H1 (cell line): ENCODE results near the gene HADHA. TPM values are rescaled to one million over a fixed set of nuclear protein-coding genes. Genes with fewer than 3 reads are reported as not detected.

Experiments
- CTCF ChIA-PET: fragments of 300-600 bp; sonication (Branson Sonifier 250); formaldehyde crosslinking; loops from one replicate; lab custom pipeline; 2021; ENCODE audit not compliant: partially characterized antibody; lab: Charles Lee
- POLR2A ChIA-PET: fragments of 300-600 bp; sonication (Branson Sonifier 250); formaldehyde crosslinking; loops from one replicate; lab custom pipeline; 2021; ENCODE audit warnings: inconsistent platforms; ENCODE audit not compliant: partially characterized antibody; lab: Charles Lee
- DNase-seq, 2 experiments: peaks; one replicate each; pipeline versions ENCODE4 v3.0.0 to v3.0.0-alpha.2; 2010 to 2022; ENCODE audit warnings: low spot score in 2 of 2, low read depth in 1 of 2, mixed read lengths in 1 of 2
- FAIRE-seq: peaks from 2 replicates; lab custom pipeline; 2011; peaks lifted over from hg19 to GRCh38; lab: Jason Lieb, UNC
- H2AFZ ChIP-seq: 2 replicates; pipeline ENCODE4 v1.8.1; 2012; ENCODE audit warnings: low read length, inconsistent platforms
- H2AK5ac ChIP-seq: 2 replicates; pipeline ENCODE4 v1.6.1; 2013; ENCODE audit warnings: low read depth, low read length
- H2BK120ac ChIP-seq: replicated peaks from 2 replicates; pipeline ENCODE3; 2013; ENCODE audit warnings: low read depth, low read length, inconsistent platforms
- H2BK12ac ChIP-seq: 2 replicates; pipeline ENCODE4 v1.6.1; 2013; ENCODE audit warnings: low read depth, low read length
- H2BK15ac ChIP-seq: 2 replicates; pipeline ENCODE4 v1.6.1; 2013; ENCODE audit warnings: low read length
- H2BK20ac ChIP-seq: 2 replicates; pipeline ENCODE4 v1.6.1; 2013; ENCODE audit warnings: low read length
- H2BK5ac ChIP-seq: 2 replicates; pipeline ENCODE4 v1.6.1; 2013; ENCODE audit warnings: low read depth, low read length
- H3K14ac ChIP-seq: 2 replicates; pipeline ENCODE4 v1.6.1; 2013; ENCODE audit warnings: inconsistent platforms; ENCODE audit not compliant: insufficient read length
- H3K18ac ChIP-seq: 2 replicates; pipeline ENCODE4 v1.6.1; 2013; ENCODE audit warnings: low read length; ENCODE audit errors: extremely low read depth
- H3K23ac ChIP-seq: 2 replicates; pipeline ENCODE4 v1.6.1; 2013; ENCODE audit warnings: inconsistent platforms; ENCODE audit not compliant: insufficient read length
- H3K23me2 ChIP-seq: 2 replicates; pipeline ENCODE4 v1.6.1; 2013; ENCODE audit warnings: low read depth, low read length
- H3K27ac ChIP-seq: 2 replicates; pipeline ENCODE4 v1.6.1; 2011; ENCODE audit warnings: low read depth, low read length, inconsistent platforms
- H3K27me3 ChIP-seq, 4 experiments: replicated peaks in 1 of 4; 1 replicate in 1 of 4; 2 replicates in 3 of 4; pipeline versions ENCODE4 v1.6.1 to v1.8.1; 2011 to 2013; ENCODE audit warnings: low read length in 3 of 4, mild to moderate bottlenecking in 3 of 4, inconsistent platforms in 2 of 4, mixed read lengths in 2 of 4, moderate library complexity in 1 of 4; ENCODE audit not compliant: control insufficient read depth in 3 of 4, insufficient read depth in 3 of 4; ENCODE audit errors: extremely low read depth in 1 of 4
- H3K36me3 ChIP-seq, 4 experiments: 2 replicates each; pipeline versions ENCODE4 v1.6.1 to v1.8.1; 2011 to 2013; ENCODE audit warnings: mild to moderate bottlenecking in 4 of 4, low read length in 3 of 4, moderate library complexity in 2 of 4, control low read depth in 1 of 4, inconsistent platforms in 1 of 4; ENCODE audit not compliant: insufficient read depth in 4 of 4, control insufficient read depth in 2 of 4
- H3K4ac ChIP-seq: replicated peaks from 2 replicates; pipeline ENCODE3; 2013; ENCODE audit warnings: low read length, low read depth, mixed read lengths, inconsistent platforms; ENCODE audit not compliant: insufficient read length
- H3K4me1 ChIP-seq, 4 experiments: replicated peaks in 1 of 4; 1 replicate in 1 of 4; 2 replicates in 3 of 4; pipeline versions ENCODE4 v1.6.1 to v1.8.1; 2011 to 2013; ENCODE audit warnings: low read length in 3 of 4, inconsistent platforms in 2 of 4, mixed read lengths in 1 of 4; ENCODE audit not compliant: insufficient read depth in 4 of 4, control insufficient read depth in 3 of 4
- H3K4me2 ChIP-seq, 2 experiments: 2 replicates each; pipeline versions ENCODE4 v1.6.1 to v1.8.1; 2011 to 2013; ENCODE audit warnings: low read depth in 2 of 2, low read length in 2 of 2, control low read depth in 1 of 2, inconsistent platforms in 1 of 2, mild to moderate bottlenecking in 1 of 2; ENCODE audit not compliant: insufficient read depth in 1 of 2
- H3K4me3 ChIP-seq, 4 experiments: fragments of 200-600, 300-600 bp in 1 of 4; sonication (generic), shearing (Covaris generic), sonication (Bioruptor Twin) in 1 of 4; 2 replicates each; pipeline versions ENCODE4 v1.5.1 to v1.8.1; 2011 to 2016; ENCODE audit warnings: low read length in 4 of 4, low read depth in 3 of 4, control low read depth in 2 of 4, inconsistent platforms in 2 of 4, mild to moderate bottlenecking in 2 of 4, mixed read lengths in 1 of 4, moderate library complexity in 1 of 4; ENCODE audit not compliant: insufficient read depth in 2 of 4; ENCODE audit errors: extremely low read depth in 1 of 4
- H3K56ac ChIP-seq: replicated peaks from 2 replicates; pipeline ENCODE3; 2013; ENCODE audit warnings: low read depth, mild to moderate bottlenecking, mixed read lengths, low read length, inconsistent platforms; ENCODE audit not compliant: insufficient read length
- H3K79me1 ChIP-seq: 2 replicates; pipeline ENCODE4 v1.6.1; 2013; ENCODE audit warnings: low read depth, low read length, control low read depth
- H3K79me2 ChIP-seq, 2 experiments: 2 replicates each; pipeline versions ENCODE4 v1.6.1 to v1.8.1; 2012 to 2013; ENCODE audit warnings: low read length in 2 of 2, mild to moderate bottlenecking in 2 of 2, inconsistent platforms in 1 of 2; ENCODE audit not compliant: insufficient read depth in 2 of 2, control insufficient read depth in 1 of 2
- H3K9ac ChIP-seq, 4 experiments: replicated peaks in 1 of 4; 1 replicate in 1 of 4; 2 replicates in 3 of 4; pipeline versions ENCODE4 v1.6.1 to v1.8.1; 2011 to 2013; ENCODE audit warnings: low read depth in 3 of 4, low read length in 3 of 4, control low read depth in 2 of 4, mild to moderate bottlenecking in 2 of 4, moderate library complexity in 2 of 4, inconsistent platforms in 1 of 4; ENCODE audit errors: extremely low read depth in 1 of 4
- H3K9me3 ChIP-seq, 2 experiments: 2 replicates each; pipeline versions ENCODE4 v1.6.1 to v1.8.1; 2012 to 2013; ENCODE audit warnings: mild to moderate bottlenecking in 2 of 2, moderate library complexity in 2 of 2, control low read depth in 1 of 2, inconsistent platforms in 1 of 2, low read depth in 1 of 2, low read length in 1 of 2, mixed read lengths in 1 of 2; ENCODE audit not compliant: insufficient read depth in 2 of 2
- H4K20me1 ChIP-seq, 2 experiments: replicated peaks in 1 of 2; 2 replicates each; pipeline versions ENCODE3 to v1.8.1; 2011 to 2013; ENCODE audit warnings: inconsistent platforms in 2 of 2, low read length in 2 of 2, mild to moderate bottlenecking in 1 of 2; ENCODE audit not compliant: insufficient read depth in 2 of 2, control insufficient read depth in 1 of 2
- H4K5ac ChIP-seq: 2 replicates; pipeline ENCODE4 v1.6.1; 2013; ENCODE audit warnings: low read length, low read depth, mixed read lengths, inconsistent platforms; ENCODE audit not compliant: insufficient read length
- H4K8ac ChIP-seq: 2 replicates; pipeline ENCODE4 v1.8.0; 2013; ENCODE audit warnings: mild to moderate bottlenecking, moderate library complexity, low read length, inconsistent platforms; ENCODE audit not compliant: insufficient read depth; ENCODE audit errors: extremely low read depth
- H4K91ac ChIP-seq: replicated peaks from 2 replicates; pipeline ENCODE3; 2013; ENCODE audit warnings: low read length, mixed read lengths, inconsistent platforms; ENCODE audit not compliant: insufficient read length
- BACH1 ChIP-seq: IDR thresholded peaks from 2 replicates; pipeline ENCODE4 v1.6.1; 2012; ENCODE audit warnings: low read length, improper control_type of control experiment
- BRCA1 ChIP-seq: IDR thresholded peaks from 2 replicates; pipeline ENCODE4 v1.6.1; 2012; ENCODE audit warnings: low read depth, low read length, improper control_type of control experiment
- CREB1 ChIP-seq: IDR thresholded peaks from 2 replicates; pipeline ENCODE4 v1.6.1; 2012; ENCODE audit warnings: inconsistent platforms
- POLR2A ChIP-seq, 2 experiments: IDR thresholded peaks; 1 replicate in 1 of 2; 2 replicates in 1 of 2; pipeline ENCODE4 v1.6.1; 2011; ENCODE audit warnings: low read depth in 2 of 2, low read length in 2 of 2, mild to moderate bottlenecking in 2 of 2; ENCODE audit errors: control extremely low read depth in 1 of 2
- SP1 ChIP-seq: IDR thresholded peaks from 2 replicates; pipeline ENCODE4 v1.6.1; 2011; ENCODE audit warnings: low read depth, low read length
- WGBS, 2 experiments: shearing (Covaris generic) in 1 of 2; methylation state at CpG; one replicate each; pipeline versions ENCODE4 v1.1.6 to v1.1.7; 2013 to 2015; ENCODE audit warnings: low lambda C conversion rate in 2 of 2, mixed read lengths in 2 of 2, inconsistent platforms in 1 of 2, low coverage in 1 of 2, missing lambda C conversion rate in 1 of 2; ENCODE audit not compliant: insufficient replicate concordance in 2 of 2, insufficient coverage in 1 of 2, insufficient read length in 1 of 2; ENCODE audit errors: extremely low coverage in 1 of 2, missing lambda C conversion rate in 1 of 2; 5-methylcytosine and 5-hydroxymethylcytosine counted together
- polyA plus RNA-seq, 7 experiments: library from polyadenylated mRNA; depleted of rRNA in 3 of 7; stranded (reverse) in 5 of 7; unstranded in 2 of 7; fragments of >200 nt in 5 of 7; fragments of 200-250 nt in 2 of 7; gene quantifications; 1 replicate in 5 of 7; 2 replicates in 1 of 7; 4 replicates in 1 of 7; pipeline versions ENCODE4 v1.2.1 to v1.2.3, GENCODE V29; 2011 to 2013; ENCODE audit warnings: missing spikeins in 2 of 7, mixed read lengths in 2 of 7
- total RNA-seq: library from RNA; stranded (reverse); fragmentation: NEBNext Ultra II Directional; extraction: Animal tissue kit (Norgen Biotek cat#: 25700); gene quantifications from 2 replicates; pipeline ENCODE4 v1.2.1, GENCODE V29; 2021

HADHA gene
- total and polyA plus RNA-seq, 2 of the 8 experiments (the other 6 are each of a cell fraction or from before 2014, with no cell fraction given) = 64.6 to 131 TPM

- ChIA-PET CTCF (interaction anchor here (0.7 to 1.1 kb wide), 3 partner anchors 12 to 267 kb away, joined by 3 read pairs; no protein-coding TSS in a partner anchor), POLR2A (interaction anchor here (1.0 to 2.0 kb wide), 4 partner anchors 10 to 33 kb away, joined by 3 to 4 read pairs (median 3); no protein-coding TSS in a partner anchor)
- Histone ChIP-seq H3K4me1 (no peaks in the 10 kb centered on the region), H4K5ac (no peak overlapping the region), H4K20me1 (peaks cover 0 to 2% of the 10 kb centered on the region in 2 experiments), H3K27me3 (peaks cover 0 to 1% (median 0%) of the 10 kb centered on the region in 4 experiments; a peak in 1 of 7 replicates), H3K9me3 (no peaks in the 10 kb centered on the region), H2BK120ac (no peak overlapping the region), H3K4me2 (no peak overlapping the region), H3K4me3 (no peak overlapping the region), H2BK15ac (no peak overlapping the region), H3K27ac (no peak overlapping the region), H3K18ac (no peak overlapping the region), H3K23me2 (no peaks in the 10 kb centered on the region), H3K14ac (no peak overlapping the region), H2AFZ (no peak overlapping the region), H2BK12ac (no peak overlapping the region), H3K4ac (no peak overlapping the region), H2BK20ac (no peak overlapping the region), H3K9ac (no peak overlapping the region), H3K79me2 (no peaks in the 10 kb centered on the region), H2BK5ac (no peak overlapping the region), H4K91ac (no peak overlapping the region), H3K56ac (no peak overlapping the region), H3K36me3 (peaks cover 0 to 6% (median 3%) of the 10 kb centered on the region in 4 experiments; a peak in 4 of 8 replicates), H3K79me1 (no peaks in the 10 kb centered on the region), H2AK5ac (no peak overlapping the region), H4K8ac (no peak overlapping the region), H3K23ac (no peak overlapping the region)
- TF ChIP-seq BRCA1 (no peak), SP1 (no peak), POLR2A (IDR thresholded peaks at IDR 0.05; ENCODE audit: control extremely low read depth in 1 of 2, low read depth in 2 of 2, low read length in 2 of 2) (no peak), CREB1 (no peak), BACH1 (no peak)
- DNase-seq (no peak), FAIRE-seq (no peak)
- 92% methylated on average over 6 of the region's 6 CpGs; no CpG with 5 or more reads in 1 of the 2 experiments for WGBS, 2 experiments
Observed at GRCh38 chr2:26269571-26270158, 25.2 kb upstream of the HADHA start.
